ENCODE measurements around the gene KLF5. TPM values are rescaled to one million over a fixed set of nuclear protein-coding genes. Genes with fewer than 3 reads are reported as not detected.

The KLF5 gene
- total RNA-seq, 1 experiment from 2014 or later = 2.3 TPM

- Mint-ChIP-seq H3K36me3 (peaks cover under 1% of the 10 kb centered on the region), H3K4me1 (no peaks in the 10 kb centered on the region), H3K27ac (no peak overlapping the region), H3K27me3 (ENCODE audit: low read depth) (no peaks in the 10 kb centered on the region), H3K4me3 (no peak overlapping the region), H3K9me3 (no peaks in the 10 kb centered on the region)
- no peak for TF ChIP-seq ZNF671 (CRISPR knock-in tag; IDR thresholded peaks at IDR 0.05)
- no peak for TF ChIP-seq CREM (CRISPR knock-in tag; IDR thresholded peaks at IDR 0.05)
- no peak for TF ChIP-seq USF1 (CRISPR knock-in tag; IDR thresholded peaks at IDR 0.05)
- no peak for TF ChIP-seq ERG (CRISPR knock-in tag; IDR thresholded peaks at IDR 0.05)
- TF ChIP-seq MLX (CRISPR knock-in tag; IDR thresholded peaks at IDR 0.05) = no peak
- no peak for TF ChIP-seq AFF4 (CRISPR knock-in tag; IDR thresholded peaks at IDR 0.05; ENCODE audit: borderline replicate concordance)
- no peak for TF ChIP-seq CDX4 (CRISPR knock-in tag; IDR thresholded peaks at IDR 0.05; ENCODE audit: borderline replicate concordance)
- no peak for TF ChIP-seq TEAD1 (CRISPR knock-in tag; IDR thresholded peaks at IDR 0.05)
- TF ChIP-seq SOX15 (CRISPR knock-in tag; IDR thresholded peaks at IDR 0.05) = no peak
- no peak for TF ChIP-seq MYBL2 (CRISPR knock-in tag; IDR thresholded peaks at IDR 0.05)
- no peak for TF ChIP-seq ZBTB43 (CRISPR knock-in tag; IDR thresholded peaks at IDR 0.05)
- TF ChIP-seq ZMAT4 (CRISPR knock-in tag; IDR thresholded peaks at IDR 0.05) = no peak
- no peak for TF ChIP-seq FOXK1 (CRISPR knock-in tag; IDR thresholded peaks at IDR 0.05)
- no peak for TF ChIP-seq RELA (CRISPR knock-in tag; IDR thresholded peaks at IDR 0.05; ENCODE audit: borderline replicate concordance)
- TF ChIP-seq ESRRA (CRISPR knock-in tag; IDR thresholded peaks at IDR 0.05; ENCODE audit: borderline replicate concordance) = no peak
- TF ChIP-seq MXD4 (CRISPR knock-in tag; IDR thresholded peaks at IDR 0.05; ENCODE audit: borderline replicate concordance) = no peak
- TF ChIP-seq ZNF512 (CRISPR knock-in tag; IDR thresholded peaks at IDR 0.05; ENCODE audit: borderline replicate concordance) = no peak
- no peak for TF ChIP-seq SMAD4 (CRISPR knock-in tag; IDR thresholded peaks at IDR 0.05)
- no peak for TF ChIP-seq EMX1 (CRISPR knock-in tag; IDR thresholded peaks at IDR 0.05)
- no peak for TF ChIP-seq KAT7 (CRISPR knock-in tag; IDR thresholded peaks at IDR 0.05; ENCODE audit: borderline replicate concordance)
- ATAC-seq = no peak
- POLR2A ChIA-PET = interaction anchor here (0.6 to 0.7 kb wide), 2 partner anchors 12 to 496 kb away, joined by 3 to 9 read pairs; no protein-coding TSS in a partner anchor
- CTCF ChIA-PET = interaction anchor here (0.7 kb wide), 1 partner anchor 36 kb away, joined by 3 read pairs; no protein-coding TSS in a partner anchor
- DNase-seq (ENCODE audit: low spot score) = no peak
These were observed 40.5 kb upstream of the KLF5 start for GRCh38 chr13:73018336-73018735.

Data from WTC11 (cell line).